GM23338 (cell line): ENCODE results near the gene TNNT1. TPM values are rescaled to one million over a fixed set of nuclear protein-coding genes. Genes with fewer than 3 reads are reported as not detected.

Source experiments
- ATAC-seq: fragments of 200-7000 bp; cut with Tn5 transposase; 3 replicates; pipeline ENCODE4 v1.9.1; 2020
- DNase-seq: peaks from one replicate; pipeline ENCODE4 v3.0.0-alpha.2; 2015; ENCODE audit warnings: low spot score
- H2AFZ ChIP-seq: fragments of 200-600 bp; sonication (generic); 2 replicates; pipeline ENCODE4 v1.8.0; 2016; ENCODE audit warnings: antibody characterized with exemption, mild to moderate bottlenecking, moderate library complexity
- H3F3A ChIP-seq: fragments of 200-600 bp; sonication (generic); replicated peaks from 2 replicates; pipeline ENCODE4 v1.8.0; 2017; ENCODE audit warnings: antibody characterized with exemption, mixed run types, low read depth
- H3K27ac ChIP-seq: fragments of 200-600 bp; sonication (generic); 2 replicates; pipeline ENCODE4 v1.6.1; 2016; ENCODE audit warnings: low read depth
- H3K27me3 ChIP-seq: fragments of 200-600 bp; sonication (generic); 2 replicates; pipeline ENCODE4 v1.8.0; 2016; ENCODE audit warnings: mild to moderate bottlenecking, mixed run types, moderate library complexity; ENCODE audit not compliant: insufficient read depth
- H3K36me3 ChIP-seq: fragments of 200-600 bp; sonication (generic); 2 replicates; pipeline ENCODE4 v1.8.0; 2016; ENCODE audit warnings: mild to moderate bottlenecking; ENCODE audit not compliant: insufficient read depth
- H3K4me1 ChIP-seq: fragments of 200-600 bp; sonication (generic); 2 replicates; pipeline ENCODE4 v1.8.0; 2016; ENCODE audit warnings: mild to moderate bottlenecking, moderate library complexity; ENCODE audit not compliant: insufficient read depth
- H3K4me2 ChIP-seq: fragments of 200-600 bp; sonication (generic); 2 replicates; pipeline ENCODE4 v1.7.1; 2017; ENCODE audit warnings: mixed run types
- H3K4me3 ChIP-seq: fragments of 200-600 bp; sonication (generic); 2 replicates; pipeline ENCODE4 v1.6.1; 2016; ENCODE audit warnings: mixed run types
- H3K79me2 ChIP-seq: fragments of 200-600 bp; sonication (generic); replicated peaks from 2 replicates; pipeline ENCODE4 v1.8.0; 2017; ENCODE audit warnings: mild to moderate bottlenecking; ENCODE audit not compliant: insufficient read depth
- H3K9me2 ChIP-seq: fragments of 200-600 bp; sonication (generic); 2 replicates; pipeline ENCODE4 v1.8.0; 2017; ENCODE audit not compliant: insufficient read depth
- H4K20me1 ChIP-seq: fragments of 200-600 bp; sonication (generic); replicated peaks from 2 replicates; pipeline ENCODE4 v1.8.0; 2017; ENCODE audit warnings: mild to moderate bottlenecking; ENCODE audit not compliant: insufficient read depth
- H3K27ac Mint-ChIP-seq: 2 replicates; pipeline ENCODE4 v1.8.0; 2020; ENCODE audit warnings: inconsistent platforms, mild to moderate bottlenecking, moderate library complexity, mixed read lengths
- H3K27me3 Mint-ChIP-seq: 3 replicates; pipeline ENCODE4 v1.8.0; 2022; ENCODE audit warnings: low read depth, mild to moderate bottlenecking, moderate library complexity, mixed read lengths, inconsistent platforms; ENCODE audit not compliant: insufficient read depth, poor library complexity
- H3K36me3 Mint-ChIP-seq: 3 replicates; pipeline ENCODE4 v1.8.0; 2021; ENCODE audit warnings: low read depth, mild to moderate bottlenecking, inconsistent platforms, moderate library complexity, mixed read lengths
- H3K4me1 Mint-ChIP-seq: 3 replicates; pipeline ENCODE4 v1.8.0; 2020; ENCODE audit warnings: mild to moderate bottlenecking, inconsistent platforms, mixed read lengths
- H3K4me3 Mint-ChIP-seq: 3 replicates; pipeline ENCODE4 v1.8.0; 2021; ENCODE audit warnings: moderate library complexity, mild to moderate bottlenecking, inconsistent platforms, mixed read lengths
- H3K9me3 Mint-ChIP-seq: 3 replicates; pipeline ENCODE4 v1.8.0; 2020; ENCODE audit warnings: moderate library complexity, mild to moderate bottlenecking, inconsistent platforms, mixed read lengths
- CREB1 ChIP-seq: fragments of 250-450 bp; sonication (Bioruptor Pico); IDR thresholded peaks from 2 replicates; pipeline ENCODE4 v1.5.0; 2020; ENCODE audit warnings: low read depth, mild to moderate bottlenecking, moderate library complexity
- EZH2 ChIP-seq: fragments of 200-600 bp; sonication (generic); IDR thresholded peaks from one replicate; pipeline ENCODE4 v1.8.0; 2017; ENCODE audit warnings: antibody characterized with exemption, mild to moderate bottlenecking, low read depth; ENCODE audit not compliant: unreplicated experiment
- EZH2phosphoT487 ChIP-seq: fragments of 200-600 bp; sonication (generic); IDR thresholded peaks from one replicate; pipeline ENCODE4 v1.8.1; 2018; ENCODE audit warnings: antibody characterized with exemption; ENCODE audit not compliant: unreplicated experiment
- JUNB ChIP-seq: IDR thresholded peaks from one replicate; pipeline ENCODE4 v1.6.1; 2016; ENCODE audit warnings: antibody characterized with exemption; ENCODE audit not compliant: unreplicated experiment
- NANOG ChIP-seq: IDR thresholded peaks from 2 replicates; pipeline ENCODE4 v1.6.1; 2016; ENCODE audit warnings: antibody characterized with exemption, borderline replicate concordance
- POLR2AphosphoS5 ChIP-seq: IDR thresholded peaks from 2 replicates; pipeline ENCODE4 v1.6.1; 2016; ENCODE audit warnings: antibody characterized with exemption, low read depth
- STAT1 ChIP-seq: IDR thresholded peaks from one replicate; pipeline ENCODE4 v1.6.1; 2016; ENCODE audit warnings: antibody characterized with exemption; ENCODE audit not compliant: unreplicated experiment
- ZNF114 ChIP-seq: fragments of 250-450 bp; sonication (Bioruptor Pico); IDR thresholded peaks from 2 replicates; pipeline ENCODE4 v1.5.0; 2020; ENCODE audit warnings: mild to moderate bottlenecking, moderate library complexity
- ZNF331 ChIP-seq: fragments of 250-450 bp; sonication (Bioruptor Pico); IDR thresholded peaks from 2 replicates; pipeline ENCODE4 v1.5.0; 2020; ENCODE audit warnings: low read depth, mild to moderate bottlenecking, moderate library complexity
- polyA plus RNA-seq: library from polyadenylated mRNA; unstranded; fragments of >200 nt; fragmentation: Nextera tagmentation; extraction: Ambion mirVana; gene quantifications from 2 replicates; pipeline ENCODE4 v1.2.1, GENCODE V29; 2016
- total RNA-seq: library from RNA; depleted of rRNA; stranded (reverse); fragments of >200 nt; shearing (Covaris generic); gene quantifications from 2 replicates; pipeline ENCODE4 v1.2.3, GENCODE V29; 2014
- TF ChIP-seq, protein P1 (sequence below): IDR thresholded peaks from 2 replicates; pipeline ENCODE4 v1.6.1; 2016; ENCODE audit warnings: antibody characterized with exemption
- TF ChIP-seq, protein P2 (sequence below): IDR thresholded peaks from one replicate; pipeline ENCODE4 v1.6.1; 2018; ENCODE audit warnings: antibody characterized with exemption; ENCODE audit not compliant: unreplicated experiment
- TF ChIP-seq, protein P3 (sequence below): fragments of 250-450 bp; sonication (Bioruptor Pico); IDR thresholded peaks from 2 replicates; pipeline ENCODE4 v1.5.0; 2020; ENCODE audit warnings: mild to moderate bottlenecking, moderate library complexity
- TF ChIP-seq, protein P4 (sequence below), 2 experiments: fragments of 200-600 bp in 1 of 2; sonication (generic) in 1 of 2; conservative IDR thresholded peaks; 2 replicates each; pipeline versions ENCODE4 v1.5.1 to v1.6.1; 2016 to 2017; ENCODE audit warnings: antibody characterized with exemption in 2 of 2, low read depth in 2 of 2, mild to moderate bottlenecking in 2 of 2, moderate library complexity in 1 of 2

The TNNT1 gene
- total and polyA plus RNA-seq, 2 experiments from 2014 or later: 59.3 to 150 TPM

DNA sequence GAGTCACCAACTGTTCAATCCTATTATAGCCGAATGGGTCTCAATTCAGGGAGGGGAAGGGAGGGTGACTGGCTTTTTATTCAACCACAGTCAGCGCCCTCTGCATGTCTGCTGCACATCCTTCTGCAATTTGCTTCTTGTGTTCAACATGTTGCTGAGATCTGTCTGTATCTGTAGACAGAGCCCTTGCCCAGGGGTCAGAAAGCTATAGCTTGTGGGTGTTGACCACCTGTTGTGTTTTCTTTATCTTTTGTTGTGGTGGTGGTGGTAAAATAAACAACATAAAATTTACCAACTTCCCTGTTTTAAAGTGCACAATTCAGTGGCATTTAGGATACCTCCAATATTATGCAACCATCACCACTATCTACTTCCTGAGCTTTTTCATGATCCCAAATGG lies 43.8 kb downstream of the TNNT1 start:
- H3K9me2 ChIP-seq: no peaks in the 10 kb centered on the region
- Mint-ChIP-seq H3K27ac (no peak overlapping the region), H3K9me3 (no peaks in the 10 kb centered on the region; the same call in 2 of the 3 replicates), H3K4me1 (peaks cover 2% of the 10 kb centered on the region; the same call in 2 of the 3 replicates), H3K4me3 (no peak overlapping the region), H3K27me3 (peaks cover 6% of the 10 kb centered on the region), H3K36me3 (peaks cover 23% of the 10 kb centered on the region)
- H3K4me1 ChIP-seq: no peaks in the 10 kb centered on the region
- H3K79me2 ChIP-seq: no peaks in the 10 kb centered on the region
- ATAC-seq (no peak), DNase-seq (no peak)
- H2AFZ ChIP-seq: no peak overlapping the region
- TF ChIP-seq ZNF114 (CRISPR knock-in tag) (no peak), POLR2AphosphoS5 (no peak), STAT1 (no peak), JUNB (no peak), NANOG (no peak), EZH2phosphoT487 (no peak), EZH2 (no peak), CREB1 (CRISPR knock-in tag) (no peak), ZNF331 (no peak)
- TF ChIP-seq, protein P1, sequence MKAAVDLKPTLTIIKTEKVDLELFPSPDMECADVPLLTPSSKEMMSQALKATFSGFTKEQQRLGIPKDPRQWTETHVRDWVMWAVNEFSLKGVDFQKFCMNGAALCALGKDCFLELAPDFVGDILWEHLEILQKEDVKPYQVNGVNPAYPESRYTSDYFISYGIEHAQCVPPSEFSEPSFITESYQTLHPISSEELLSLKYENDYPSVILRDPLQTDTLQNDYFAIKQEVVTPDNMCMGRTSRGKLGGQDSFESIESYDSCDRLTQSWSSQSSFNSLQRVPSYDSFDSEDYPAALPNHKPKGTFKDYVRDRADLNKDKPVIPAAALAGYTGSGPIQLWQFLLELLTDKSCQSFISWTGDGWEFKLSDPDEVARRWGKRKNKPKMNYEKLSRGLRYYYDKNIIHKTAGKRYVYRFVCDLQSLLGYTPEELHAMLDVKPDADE: no peak
- TF ChIP-seq, protein P2, sequence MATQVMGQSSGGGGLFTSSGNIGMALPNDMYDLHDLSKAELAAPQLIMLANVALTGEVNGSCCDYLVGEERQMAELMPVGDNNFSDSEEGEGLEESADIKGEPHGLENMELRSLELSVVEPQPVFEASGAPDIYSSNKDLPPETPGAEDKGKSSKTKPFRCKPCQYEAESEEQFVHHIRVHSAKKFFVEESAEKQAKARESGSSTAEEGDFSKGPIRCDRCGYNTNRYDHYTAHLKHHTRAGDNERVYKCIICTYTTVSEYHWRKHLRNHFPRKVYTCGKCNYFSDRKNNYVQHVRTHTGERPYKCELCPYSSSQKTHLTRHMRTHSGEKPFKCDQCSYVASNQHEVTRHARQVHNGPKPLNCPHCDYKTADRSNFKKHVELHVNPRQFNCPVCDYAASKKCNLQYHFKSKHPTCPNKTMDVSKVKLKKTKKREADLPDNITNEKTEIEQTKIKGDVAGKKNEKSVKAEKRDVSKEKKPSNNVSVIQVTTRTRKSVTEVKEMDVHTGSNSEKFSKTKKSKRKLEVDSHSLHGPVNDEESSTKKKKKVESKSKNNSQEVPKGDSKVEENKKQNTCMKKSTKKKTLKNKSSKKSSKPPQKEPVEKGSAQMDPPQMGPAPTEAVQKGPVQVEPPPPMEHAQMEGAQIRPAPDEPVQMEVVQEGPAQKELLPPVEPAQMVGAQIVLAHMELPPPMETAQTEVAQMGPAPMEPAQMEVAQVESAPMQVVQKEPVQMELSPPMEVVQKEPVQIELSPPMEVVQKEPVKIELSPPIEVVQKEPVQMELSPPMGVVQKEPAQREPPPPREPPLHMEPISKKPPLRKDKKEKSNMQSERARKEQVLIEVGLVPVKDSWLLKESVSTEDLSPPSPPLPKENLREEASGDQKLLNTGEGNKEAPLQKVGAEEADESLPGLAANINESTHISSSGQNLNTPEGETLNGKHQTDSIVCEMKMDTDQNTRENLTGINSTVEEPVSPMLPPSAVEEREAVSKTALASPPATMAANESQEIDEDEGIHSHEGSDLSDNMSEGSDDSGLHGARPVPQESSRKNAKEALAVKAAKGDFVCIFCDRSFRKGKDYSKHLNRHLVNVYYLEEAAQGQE: no peak
- TF ChIP-seq, protein P3, sequence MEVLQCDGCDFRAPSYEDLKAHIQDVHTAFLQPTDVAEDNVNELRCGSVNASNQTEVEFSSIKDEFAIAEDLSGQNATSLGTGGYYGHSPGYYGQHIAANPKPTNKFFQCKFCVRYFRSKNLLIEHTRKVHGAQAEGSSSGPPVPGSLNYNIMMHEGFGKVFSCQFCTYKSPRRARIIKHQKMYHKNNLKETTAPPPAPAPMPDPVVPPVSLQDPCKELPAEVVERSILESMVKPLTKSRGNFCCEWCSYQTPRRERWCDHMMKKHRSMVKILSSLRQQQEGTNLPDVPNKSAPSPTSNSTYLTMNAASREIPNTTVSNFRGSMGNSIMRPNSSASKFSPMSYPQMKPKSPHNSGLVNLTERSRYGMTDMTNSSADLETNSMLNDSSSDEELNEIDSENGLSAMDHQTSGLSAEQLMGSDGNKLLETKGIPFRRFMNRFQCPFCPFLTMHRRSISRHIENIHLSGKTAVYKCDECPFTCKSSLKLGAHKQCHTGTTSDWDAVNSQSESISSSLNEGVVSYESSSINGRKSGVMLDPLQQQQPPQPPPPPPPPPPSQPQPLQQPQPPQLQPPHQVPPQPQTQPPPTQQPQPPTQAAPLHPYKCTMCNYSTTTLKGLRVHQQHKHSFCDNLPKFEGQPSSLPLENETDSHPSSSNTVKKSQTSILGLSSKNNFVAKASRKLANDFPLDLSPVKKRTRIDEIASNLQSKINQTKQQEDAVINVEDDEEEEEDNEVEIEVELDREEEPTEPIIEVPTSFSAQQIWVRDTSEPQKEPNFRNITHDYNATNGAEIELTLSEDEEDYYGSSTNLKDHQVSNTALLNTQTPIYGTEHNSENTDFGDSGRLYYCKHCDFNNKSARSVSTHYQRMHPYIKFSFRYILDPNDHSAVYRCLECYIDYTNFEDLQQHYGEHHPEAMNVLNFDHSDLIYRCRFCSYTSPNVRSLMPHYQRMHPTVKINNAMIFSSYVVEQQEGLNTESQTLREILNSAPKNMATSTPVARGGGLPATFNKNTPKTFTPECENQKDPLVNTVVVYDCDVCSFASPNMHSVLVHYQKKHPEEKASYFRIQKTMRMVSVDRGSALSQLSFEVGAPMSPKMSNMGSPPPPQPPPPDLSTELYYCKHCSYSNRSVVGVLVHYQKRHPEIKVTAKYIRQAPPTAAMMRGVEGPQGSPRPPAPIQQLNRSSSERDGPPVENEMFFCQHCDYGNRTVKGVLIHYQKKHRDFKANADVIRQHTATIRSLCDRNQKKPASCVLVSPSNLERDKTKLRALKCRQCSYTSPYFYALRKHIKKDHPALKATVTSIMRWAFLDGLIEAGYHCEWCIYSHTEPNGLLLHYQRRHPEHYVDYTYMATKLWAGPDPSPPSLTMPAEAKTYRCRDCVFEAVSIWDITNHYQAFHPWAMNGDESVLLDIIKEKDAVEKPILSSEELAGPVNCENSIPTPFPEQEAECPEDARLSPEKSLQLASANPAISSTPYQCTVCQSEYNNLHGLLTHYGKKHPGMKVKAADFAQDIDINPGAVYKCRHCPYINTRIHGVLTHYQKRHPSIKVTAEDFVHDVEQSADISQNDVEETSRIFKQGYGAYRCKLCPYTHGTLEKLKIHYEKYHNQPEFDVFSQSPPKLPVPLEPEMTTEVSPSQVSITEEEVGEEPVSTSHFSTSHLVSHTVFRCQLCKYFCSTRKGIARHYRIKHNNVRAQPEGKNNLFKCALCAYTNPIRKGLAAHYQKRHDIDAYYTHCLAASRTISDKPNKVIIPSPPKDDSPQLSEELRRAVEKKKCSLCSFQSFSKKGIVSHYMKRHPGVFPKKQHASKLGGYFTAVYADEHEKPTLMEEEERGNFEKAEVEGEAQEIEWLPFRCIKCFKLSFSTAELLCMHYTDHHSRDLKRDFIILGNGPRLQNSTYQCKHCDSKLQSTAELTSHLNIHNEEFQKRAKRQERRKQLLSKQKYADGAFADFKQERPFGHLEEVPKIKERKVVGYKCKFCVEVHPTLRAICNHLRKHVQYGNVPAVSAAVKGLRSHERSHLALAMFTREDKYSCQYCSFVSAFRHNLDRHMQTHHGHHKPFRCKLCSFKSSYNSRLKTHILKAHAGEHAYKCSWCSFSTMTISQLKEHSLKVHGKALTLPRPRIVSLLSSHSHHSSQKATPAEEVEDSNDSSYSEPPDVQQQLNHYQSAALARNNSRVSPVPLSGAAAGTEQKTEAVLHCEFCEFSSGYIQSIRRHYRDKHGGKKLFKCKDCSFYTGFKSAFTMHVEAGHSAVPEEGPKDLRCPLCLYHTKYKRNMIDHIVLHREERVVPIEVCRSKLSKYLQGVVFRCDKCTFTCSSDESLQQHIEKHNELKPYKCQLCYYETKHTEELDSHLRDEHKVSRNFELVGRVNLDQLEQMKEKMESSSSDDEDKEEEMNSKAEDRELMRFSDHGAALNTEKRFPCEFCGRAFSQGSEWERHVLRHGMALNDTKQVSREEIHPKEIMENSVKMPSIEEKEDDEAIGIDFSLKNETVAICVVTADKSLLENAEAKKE: no peak
- TF ChIP-seq, protein P4, sequence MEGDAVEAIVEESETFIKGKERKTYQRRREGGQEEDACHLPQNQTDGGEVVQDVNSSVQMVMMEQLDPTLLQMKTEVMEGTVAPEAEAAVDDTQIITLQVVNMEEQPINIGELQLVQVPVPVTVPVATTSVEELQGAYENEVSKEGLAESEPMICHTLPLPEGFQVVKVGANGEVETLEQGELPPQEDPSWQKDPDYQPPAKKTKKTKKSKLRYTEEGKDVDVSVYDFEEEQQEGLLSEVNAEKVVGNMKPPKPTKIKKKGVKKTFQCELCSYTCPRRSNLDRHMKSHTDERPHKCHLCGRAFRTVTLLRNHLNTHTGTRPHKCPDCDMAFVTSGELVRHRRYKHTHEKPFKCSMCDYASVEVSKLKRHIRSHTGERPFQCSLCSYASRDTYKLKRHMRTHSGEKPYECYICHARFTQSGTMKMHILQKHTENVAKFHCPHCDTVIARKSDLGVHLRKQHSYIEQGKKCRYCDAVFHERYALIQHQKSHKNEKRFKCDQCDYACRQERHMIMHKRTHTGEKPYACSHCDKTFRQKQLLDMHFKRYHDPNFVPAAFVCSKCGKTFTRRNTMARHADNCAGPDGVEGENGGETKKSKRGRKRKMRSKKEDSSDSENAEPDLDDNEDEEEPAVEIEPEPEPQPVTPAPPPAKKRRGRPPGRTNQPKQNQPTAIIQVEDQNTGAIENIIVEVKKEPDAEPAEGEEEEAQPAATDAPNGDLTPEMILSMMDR (conservative IDR thresholded peaks at IDR 0.05; ENCODE audit: low read depth in 2 of 2): no peak
- H3K27ac ChIP-seq: no peak overlapping the region
- H3K36me3 ChIP-seq: peaks cover 4% of the 10 kb centered on the region
- no peak overlapping the region for H3K4me3 ChIP-seq
- H3K27me3 ChIP-seq: no peaks in the 10 kb centered on the region
- H4K20me1 ChIP-seq: peaks cover 19% of the 10 kb centered on the region; the same call in 1 of the 2 replicates
- no peak overlapping the region for H3K4me2 ChIP-seq
- H3F3A ChIP-seq: no peaks in the 10 kb centered on the region
